ENCODE measurements around the gene OR5AU1. TPM values are rescaled to one million over a fixed set of nuclear protein-coding genes. Genes with fewer than 3 reads are reported as not detected.

Gene OR5AU1
- total and polyA plus RNA-seq, 2 of the 13 experiments (the other 11 are each of a cell fraction or from before 2014, with no cell fraction given) = not detected

- TF ChIP-seq ZNF512 (CRISPR knock-in tag; IDR thresholded peaks at IDR 0.05) (no peak), ZNF3 (CRISPR knock-in tag; IDR thresholded peaks at IDR 0.05) (no peak), GFI1 (CRISPR knock-in tag; IDR thresholded peaks at IDR 0.05; ENCODE audit: borderline replicate concordance) (peak; percentile 95), THAP9 (CRISPR knock-in tag; IDR thresholded peaks at IDR 0.05; ENCODE audit: borderline replicate concordance) (no peak), NFKB2 (CRISPR knock-in tag; IDR thresholded peaks at IDR 0.05; ENCODE audit: borderline replicate concordance) (0 out of 2 replicates have a peak, but pooled peaks have one; percentile 43), SYNCRIP (IDR thresholded peaks at IDR 0.05; ENCODE audit: insufficient read depth, low read depth, low read length) (no peak), PHF21A (CRISPR knock-in tag; IDR thresholded peaks at IDR 0.05) (peak; percentile 81; the same call in 1 of the 2 replicates), NFE2L2 (IDR thresholded peaks at IDR 0.05; ENCODE audit: low read length) (no peak), ZKSCAN5 (CRISPR knock-in tag; IDR thresholded peaks at IDR 0.05) (no peak), SIN3A (IDR thresholded peaks at IDR 0.05; ENCODE audit: borderline replicate concordance, low read depth, low read length) (no peak), ZNF121 (CRISPR knock-in tag; IDR thresholded peaks at IDR 0.05) (no peak), ZNF547 (CRISPR knock-in tag; IDR thresholded peaks at IDR 0.05) (no peak), ZNF280B (CRISPR knock-in tag; IDR thresholded peaks at IDR 0.05; ENCODE audit: borderline replicate concordance) (no peak), MAZ (IDR thresholded peaks at IDR 0.05; ENCODE audit: borderline replicate concordance, low read depth, low read length) (no peak), MAZ (CRISPR knock-in tag; IDR thresholded peaks at IDR 0.05; ENCODE audit: low read depth) (0 out of 2 replicates have a peak, but pooled peaks have one; percentile 23), ZNF235 (CRISPR knock-in tag; IDR thresholded peaks at IDR 0.05; ENCODE audit: borderline replicate concordance) (no peak), TAF1 (CRISPR knock-in tag; IDR thresholded peaks at IDR 0.05) (0 out of 2 replicates have a peak, but pooled peaks have one; percentile 20)
Measured at GRCh38 chr14:21203470-21204166, 47.8 kb upstream of the OR5AU1 start (continued).
